Fibroblast of villous mesenchyme (primary cell): ENCODE measurements around the gene CYP2F1. TPM values are rescaled to one million over a fixed set of nuclear protein-coding genes. Genes with fewer than 3 reads are reported as not detected.
"Not testable (repeated sequence)": the region's sequence is repeated elsewhere in the genome, so short reads cannot be mapped to it uniquely, and the experiment has no call there.

ENCODE experiments used
- DNase-seq: peaks from one replicate; pipeline ENCODE4 v3.0.0-alpha.2; 2010; ENCODE audit warnings: low read depth
- H3K4me3 ChIP-seq: 2 replicates; pipeline ENCODE4 v1.5.1; 2011; ENCODE audit warnings: low read depth, mild to moderate bottlenecking, low read length
- CTCF ChIP-seq: IDR thresholded peaks from 2 replicates; pipeline ENCODE4 v1.5.1; 2012; ENCODE audit warnings: low read depth, mild to moderate bottlenecking, low read length; ENCODE audit not compliant: insufficient read depth
- total RNA-seq: library from RNA; depleted of rRNA; stranded (reverse); fragments of >200 nt; gene quantifications from 2 replicates; pipeline ENCODE4 v1.2.3, GENCODE V29; 2012

CYP2F1 gene
- total RNA-seq, 1 donor = not detected

GRCh38 chr19:41089959-41090358 lies 24.3 kb upstream of the CYP2F1 start:
- no peak for DNase-seq
- TF ChIP-seq CTCF = no peak
- H3K4me3 ChIP-seq = no peak overlapping the region

GRCh38 chr19:41095703-41096102 lies 18.5 kb upstream of the CYP2F1 start:
- no peak for TF ChIP-seq CTCF

GRCh38 chr19:41096353-41096752 lies 17.9 kb upstream of the CYP2F1 start:
- TF ChIP-seq CTCF = no peak
- H3K4me3 ChIP-seq = no peak overlapping the region
- no peak for DNase-seq

More at GRCh38 chr19:41095703-41096102, 18.5 kb upstream of the CYP2F1 start:
- DNase-seq = no peak
- H3K4me3 ChIP-seq = no peak overlapping the region

- H3K4me3 ChIP-seq = no peak overlapping the region
- no peak for TF ChIP-seq CTCF
- no peak for DNase-seq
Observed at GRCh38 chr19:41097302-41097701, 16.9 kb upstream of the CYP2F1 start.

GRCh38 chr19:41098762-41099161 lies 15.5 kb upstream of the CYP2F1 start:
- no peak overlapping the region for H3K4me3 ChIP-seq
- DNase-seq = no peak
- TF ChIP-seq CTCF = no peak

GRCh38 chr19:41102210-41102609 lies 12.0 kb upstream of the CYP2F1 start:
- not testable (repeated sequence) for H3K4me3 ChIP-seq, DNase-seq

GRCh38 chr19:41106177-41106576 lies 8.1 kb upstream of the CYP2F1 start:
- TF ChIP-seq CTCF = no peak
- no peak for DNase-seq
- no peak overlapping the region for H3K4me3 ChIP-seq
